ENCODE results near the gene TMEM138.

Gene TMEM138

DNA sequence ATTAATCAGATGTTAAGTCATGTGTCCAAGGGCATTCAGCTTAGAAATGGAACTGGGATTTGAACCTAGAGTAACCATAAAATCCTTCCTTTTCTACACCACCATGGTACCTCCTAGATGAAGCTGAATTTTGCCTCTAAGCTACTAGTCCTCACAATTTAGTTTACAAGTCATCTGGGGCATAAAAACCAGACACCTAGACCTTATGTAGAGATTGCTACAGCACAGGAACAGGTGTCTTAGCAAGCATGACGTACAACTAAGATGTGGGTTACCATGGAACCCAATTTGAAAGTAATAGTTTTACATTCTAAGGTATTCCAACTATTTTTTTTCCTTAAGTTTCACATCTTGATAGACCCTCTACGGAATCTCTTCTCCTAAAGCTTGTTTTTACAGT, 39.4 kb downstream of the TMEM138 start:
- TF ChIP-seq CTBP1 (IDR thresholded peaks at IDR 0.05; ENCODE audit: borderline replicate concordance): no peak
- no peak for TF ChIP-seq SUZ12 (IDR thresholded peaks at IDR 0.05)
- TF ChIP-seq FOXM1 (IDR thresholded peaks at IDR 0.05; ENCODE audit: borderline replicate concordance): no peak
- no peak for TF ChIP-seq ELF4 (IDR thresholded peaks at IDR 0.05)
- no peak for TF ChIP-seq FOXK2 (IDR thresholded peaks at IDR 0.05)
- TF ChIP-seq NFRKB (IDR thresholded peaks at IDR 0.05): no peak
- no peak for TF ChIP-seq L3MBTL2 (conservative IDR thresholded peaks at IDR 0.05)
- TF ChIP-seq ZNF384 (IDR thresholded peaks at IDR 0.05): no peak
- TF ChIP-seq FOXA1 (IDR thresholded peaks at IDR 0.05): no peak
- TF ChIP-seq BHLHE40 (IDR thresholded peaks at IDR 0.05; ENCODE audit: borderline replicate concordance): no peak
- ChIA-PET POLR2A (interaction anchor here (0.9 to 2.8 kb wide), 5 partner anchors 9 to 65 kb away, joined by 3 to 20 read pairs (median 5); partner anchors contain the start of genes CPSF7, SDHAF2, TMEM138 and TMEM216), CTCF (interaction anchor here (0.8 to 1.1 kb wide), 2 partner anchors 9 to 16 kb away, joined by 4 to 5 read pairs; partner anchors contain the start of gene TMEM216)
- DNase-seq (ENCODE audit: extremely low spot score): no peak

GRCh38 chr11:61403658-61404057, 41.5 kb downstream of the TMEM138 start:
- CTCF ChIA-PET: no interaction called here
- POLR2A ChIA-PET: no interaction called here
- DNase-seq (ENCODE audit: extremely low spot score): no peak
- TF ChIP-seq NFRKB (IDR thresholded peaks at IDR 0.05) (no peak), PKNOX1 (IDR thresholded peaks at IDR 0.05) (no peak), SUZ12 (IDR thresholded peaks at IDR 0.05) (no peak), FOXK2 (IDR thresholded peaks at IDR 0.05) (no peak), CTBP1 (IDR thresholded peaks at IDR 0.05; ENCODE audit: borderline replicate concordance) (no peak), TARDBP (IDR thresholded peaks at IDR 0.05) (no peak), HDGF (IDR thresholded peaks at IDR 0.05; ENCODE audit: borderline replicate concordance) (no peak)

GRCh38 chr11:61404103-61404502, 41.9 kb downstream of the TMEM138 start:
- TF ChIP-seq SUZ12 (IDR thresholded peaks at IDR 0.05): no peak
- no peak for TF ChIP-seq TARDBP (IDR thresholded peaks at IDR 0.05)
- no peak for TF ChIP-seq NFRKB (IDR thresholded peaks at IDR 0.05)
- TF ChIP-seq HDGF (IDR thresholded peaks at IDR 0.05; ENCODE audit: borderline replicate concordance): no peak
- no peak for TF ChIP-seq CTBP1 (IDR thresholded peaks at IDR 0.05; ENCODE audit: borderline replicate concordance)
- TF ChIP-seq FOXA1 (IDR thresholded peaks at IDR 0.05): no peak
- no peak for TF ChIP-seq BHLHE40 (IDR thresholded peaks at IDR 0.05; ENCODE audit: borderline replicate concordance)
- TF ChIP-seq FOXM1 (IDR thresholded peaks at IDR 0.05; ENCODE audit: borderline replicate concordance): no peak
- TF ChIP-seq ELF4 (IDR thresholded peaks at IDR 0.05): no peak
- no peak for TF ChIP-seq FOXK2 (IDR thresholded peaks at IDR 0.05)
- no peak for TF ChIP-seq ZNF384 (IDR thresholded peaks at IDR 0.05)
- no peak for TF ChIP-seq L3MBTL2 (conservative IDR thresholded peaks at IDR 0.05)
- TF ChIP-seq PKNOX1 (IDR thresholded peaks at IDR 0.05): no peak
- no peak for TF ChIP-seq ARNT (IDR thresholded peaks at IDR 0.05)
- TF ChIP-seq LEF1 (IDR thresholded peaks at IDR 0.05; ENCODE audit: borderline replicate concordance): no peak
- ChIA-PET CTCF (no interaction called here), POLR2A (no interaction called here)
- no peak for DNase-seq (ENCODE audit: extremely low spot score)

DNA sequence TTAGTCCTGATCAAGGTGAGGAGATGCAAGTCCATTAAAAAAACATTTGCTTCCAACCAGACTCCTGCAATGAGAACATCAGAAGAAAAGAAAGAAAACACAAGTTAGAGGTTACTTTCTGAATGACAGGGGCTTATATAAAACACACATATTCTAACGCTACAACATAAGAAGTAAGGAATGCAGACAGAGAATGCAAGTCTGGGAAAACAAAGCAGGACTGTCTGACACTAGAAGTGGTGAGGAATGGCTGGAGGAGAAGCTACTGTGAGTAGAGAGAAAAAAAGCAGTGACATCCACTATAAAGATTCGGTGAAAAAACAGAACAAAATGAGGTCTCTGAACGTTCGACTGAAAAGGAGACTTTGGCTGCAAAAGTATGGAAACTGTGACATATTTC, 42.5 kb downstream of the TMEM138 start:
- TF ChIP-seq ZNF384 (IDR thresholded peaks at IDR 0.05) (no peak), ELF4 (IDR thresholded peaks at IDR 0.05) (no peak), BHLHE40 (IDR thresholded peaks at IDR 0.05; ENCODE audit: borderline replicate concordance) (no peak), LEF1 (IDR thresholded peaks at IDR 0.05; ENCODE audit: borderline replicate concordance) (no peak), NFRKB (IDR thresholded peaks at IDR 0.05) (no peak), TARDBP (IDR thresholded peaks at IDR 0.05) (no peak), L3MBTL2 (conservative IDR thresholded peaks at IDR 0.05) (no peak), HDGF (IDR thresholded peaks at IDR 0.05; ENCODE audit: borderline replicate concordance) (no peak), ARNT (IDR thresholded peaks at IDR 0.05) (no peak)
- ChIA-PET CTCF (interaction anchor here (0.5 kb wide), 1 partner anchor 80 kb away, joined by 3 read pairs; no protein-coding TSS in a partner anchor), POLR2A (no interaction called here)
- DNase-seq (ENCODE audit: extremely low spot score): no peak

- TF ChIP-seq NFRKB (IDR thresholded peaks at IDR 0.05) (no peak), SUZ12 (IDR thresholded peaks at IDR 0.05) (no peak), SP1 (IDR thresholded peaks at IDR 0.05) (no peak), FOXA1 (IDR thresholded peaks at IDR 0.05) (no peak), L3MBTL2 (conservative IDR thresholded peaks at IDR 0.05) (no peak), ELF4 (IDR thresholded peaks at IDR 0.05) (no peak), FOXM1 (IDR thresholded peaks at IDR 0.05; ENCODE audit: borderline replicate concordance) (no peak), TARDBP (IDR thresholded peaks at IDR 0.05) (no peak), BHLHE40 (IDR thresholded peaks at IDR 0.05; ENCODE audit: borderline replicate concordance) (no peak), ZNF384 (IDR thresholded peaks at IDR 0.05) (no peak)
- ChIA-PET POLR2A (no interaction called here), CTCF (no interaction called here)
Measured at GRCh38 chr11:61406067-61406466, 43.9 kb downstream of the TMEM138 start.

GRCh38 chr11:61406991-61407728, 45.0 kb downstream of the TMEM138 start:
- ChIA-PET CTCF (interaction anchor here (0.6 kb wide), 1 partner anchor 87 kb away, joined by 5 read pairs; no protein-coding TSS in a partner anchor), POLR2A (no interaction called here)
- no peak for DNase-seq (ENCODE audit: extremely low spot score)
- TF ChIP-seq ELF4 (IDR thresholded peaks at IDR 0.05): no peak
- no peak for TF ChIP-seq NFRKB (IDR thresholded peaks at IDR 0.05)
- no peak for TF ChIP-seq FOXA1 (IDR thresholded peaks at IDR 0.05)
- no peak for TF ChIP-seq SP1 (IDR thresholded peaks at IDR 0.05)
- TF ChIP-seq FOXK2 (IDR thresholded peaks at IDR 0.05): no peak
- no peak for TF ChIP-seq L3MBTL2 (conservative IDR thresholded peaks at IDR 0.05)
- TF ChIP-seq LEF1 (IDR thresholded peaks at IDR 0.05; ENCODE audit: borderline replicate concordance): no peak
- TF ChIP-seq ARNT (IDR thresholded peaks at IDR 0.05): no peak
- no peak for TF ChIP-seq FOXM1 (IDR thresholded peaks at IDR 0.05; ENCODE audit: borderline replicate concordance)
- no peak for TF ChIP-seq TARDBP (IDR thresholded peaks at IDR 0.05)
- TF ChIP-seq BHLHE40 (IDR thresholded peaks at IDR 0.05; ENCODE audit: borderline replicate concordance): no peak
- TF ChIP-seq CTBP1 (IDR thresholded peaks at IDR 0.05; ENCODE audit: borderline replicate concordance): no peak
- TF ChIP-seq SUZ12 (IDR thresholded peaks at IDR 0.05): no peak
- no peak for TF ChIP-seq HDGF (IDR thresholded peaks at IDR 0.05; ENCODE audit: borderline replicate concordance)
- no peak for TF ChIP-seq PKNOX1 (IDR thresholded peaks at IDR 0.05)
- TF ChIP-seq ZNF384 (IDR thresholded peaks at IDR 0.05): no peak

More at GRCh38 chr11:61406067-61406466, 43.9 kb downstream of the TMEM138 start:
- no peak for DNase-seq (ENCODE audit: extremely low spot score)
